Neural crest cell (in vitro differentiated cells): ENCODE data around the gene RHBDF2. TPM values are rescaled to one million over a fixed set of nuclear protein-coding genes. Genes with fewer than 3 reads are reported as not detected.
"Not testable (repeated sequence)": the region's sequence is repeated elsewhere in the genome, so short reads cannot be mapped to it uniquely, and the experiment has no call there.

ENCODE experiments used
- DNase-seq: peaks from one replicate; pipeline ENCODE4 v3.0.0; 2021; ENCODE audit warnings: low read depth, mixed read lengths, low spot score
- H3K27ac Mint-ChIP-seq: one replicate; pipeline ENCODE4 v1.8.0; 2021; ENCODE audit warnings: mild to moderate bottlenecking, mixed read lengths; ENCODE audit not compliant: unreplicated experiment
- H3K27me3 Mint-ChIP-seq: 2 replicates; pipeline ENCODE4 v1.8.0; 2021; ENCODE audit warnings: low read depth, mild to moderate bottlenecking, mixed read lengths
- H3K36me3 Mint-ChIP-seq: 2 replicates; pipeline ENCODE4 v1.8.0; 2021; ENCODE audit warnings: low read depth, mild to moderate bottlenecking, mixed read lengths
- H3K4me1 Mint-ChIP-seq: 2 replicates; pipeline ENCODE4 v1.8.0; 2021; ENCODE audit warnings: mixed read lengths
- H3K4me3 Mint-ChIP-seq: one replicate; pipeline ENCODE4 v1.8.0; 2021; ENCODE audit warnings: mild to moderate bottlenecking, mixed read lengths
- H3K9me3 Mint-ChIP-seq: 2 replicates; pipeline ENCODE4 v1.8.0; 2021; ENCODE audit warnings: mixed read lengths
- CTCF ChIP-seq: fragments of 200-600 bp; sonication (generic); conservative IDR thresholded peaks from 2 replicates; pipeline ENCODE4 v1.5.0; 2021; ENCODE audit warnings: antibody characterized with exemption, mild to moderate bottlenecking
- total RNA-seq: library from RNA; stranded (reverse); gene quantifications from 2 replicates; pipeline ENCODE4 v1.2.1, GENCODE V29; 2021

The RHBDF2 gene
- total RNA-seq, 1 donor from 2014 or later = 3.6 TPM

- no peak overlapping the region for H3K4me3 Mint-ChIP-seq
Measured at GRCh38 chr17:76512366-76513305, 11.4 kb upstream of the RHBDF2 start.

GRCh38 chr17:76511668-76512365 is 10.6 kb upstream of the RHBDF2 start:
- Mint-ChIP-seq H3K36me3 (no peaks in the 10 kb centered on the region), H3K4me1 (no peaks in the 10 kb centered on the region), H3K27ac (no peak overlapping the region), H3K27me3 (peaks cover 18% of the 10 kb centered on the region), H3K9me3 (no peaks in the 10 kb centered on the region), H3K4me3 (no peak overlapping the region)
- no peak for TF ChIP-seq CTCF
- DNase-seq = no peak

More at GRCh38 chr17:76512366-76513305, 11.4 kb upstream of the RHBDF2 start:
- DNase-seq = no peak
- H3K9me3 Mint-ChIP-seq = no peaks in the 10 kb centered on the region
- peaks cover 13% of the 10 kb centered on the region for H3K27me3 Mint-ChIP-seq
- H3K36me3 Mint-ChIP-seq = no peaks in the 10 kb centered on the region
- H3K4me1 Mint-ChIP-seq = no peaks in the 10 kb centered on the region
- peak overlapping the region; percentile 39 for H3K27ac Mint-ChIP-seq
- TF ChIP-seq CTCF = no peak

GRCh38 chr17:76510831-76511244 is 9.6 kb upstream of the RHBDF2 start:
- peaks cover 22% of the 10 kb centered on the region for H3K27me3 Mint-ChIP-seq
- no peak for TF ChIP-seq CTCF
- DNase-seq = no peak
- H3K4me1 Mint-ChIP-seq = no peaks in the 10 kb centered on the region
- H3K9me3 Mint-ChIP-seq = no peaks in the 10 kb centered on the region
- no peak overlapping the region for H3K4me3 Mint-ChIP-seq
- no peaks in the 10 kb centered on the region for H3K36me3 Mint-ChIP-seq
- H3K27ac Mint-ChIP-seq = no peak overlapping the region

GRCh38 chr17:76508472-76509063 is 7.3 kb upstream of the RHBDF2 start:
- Mint-ChIP-seq H3K27ac (peak overlapping the region; percentile 35), H3K27me3 (peaks cover 25% of the 10 kb centered on the region)
- not testable (repeated sequence) for DNase-seq, H3K4me3 Mint-ChIP-seq, H3K36me3 Mint-ChIP-seq, H3K4me1 Mint-ChIP-seq, H3K9me3 Mint-ChIP-seq

GRCh38 chr17:76506408-76507345 is 5.5 kb upstream of the RHBDF2 start:
- DNase-seq = peak; percentile 91
- TF ChIP-seq CTCF = peak; percentile 97
- Mint-ChIP-seq H3K9me3 (no peaks in the 10 kb centered on the region), H3K36me3 (no peaks in the 10 kb centered on the region), H3K4me3 (no peak overlapping the region), H3K27me3 (peaks cover 34% of the 10 kb centered on the region), H3K4me1 (peaks cover 2% of the 10 kb centered on the region), H3K27ac (no peak overlapping the region)
